Testis (tissue), 2 donors: ENCODE measurements around the gene PAX7.

Experiments used
- CTCF ChIP-seq, 3 experiments: fragments of 450-650 bp in 2 of 3; fragments of 200-600 bp in 1 of 3; sonication (generic) in 1 of 3; IDR thresholded peaks; one replicate each; pipeline ENCODE4 v1.5.1; 2016 to 2019; ENCODE audit warnings: antibody characterized with exemption in 3 of 3, mild to moderate bottlenecking in 2 of 3, moderate library complexity in 1 of 3
- POLR2A ChIP-seq: fragments of 450-650 bp; IDR thresholded peaks from one replicate; pipeline ENCODE4 v1.6.1; 2017; ENCODE audit warnings: antibody characterized with exemption, mild to moderate bottlenecking, moderate library complexity

DNA sequence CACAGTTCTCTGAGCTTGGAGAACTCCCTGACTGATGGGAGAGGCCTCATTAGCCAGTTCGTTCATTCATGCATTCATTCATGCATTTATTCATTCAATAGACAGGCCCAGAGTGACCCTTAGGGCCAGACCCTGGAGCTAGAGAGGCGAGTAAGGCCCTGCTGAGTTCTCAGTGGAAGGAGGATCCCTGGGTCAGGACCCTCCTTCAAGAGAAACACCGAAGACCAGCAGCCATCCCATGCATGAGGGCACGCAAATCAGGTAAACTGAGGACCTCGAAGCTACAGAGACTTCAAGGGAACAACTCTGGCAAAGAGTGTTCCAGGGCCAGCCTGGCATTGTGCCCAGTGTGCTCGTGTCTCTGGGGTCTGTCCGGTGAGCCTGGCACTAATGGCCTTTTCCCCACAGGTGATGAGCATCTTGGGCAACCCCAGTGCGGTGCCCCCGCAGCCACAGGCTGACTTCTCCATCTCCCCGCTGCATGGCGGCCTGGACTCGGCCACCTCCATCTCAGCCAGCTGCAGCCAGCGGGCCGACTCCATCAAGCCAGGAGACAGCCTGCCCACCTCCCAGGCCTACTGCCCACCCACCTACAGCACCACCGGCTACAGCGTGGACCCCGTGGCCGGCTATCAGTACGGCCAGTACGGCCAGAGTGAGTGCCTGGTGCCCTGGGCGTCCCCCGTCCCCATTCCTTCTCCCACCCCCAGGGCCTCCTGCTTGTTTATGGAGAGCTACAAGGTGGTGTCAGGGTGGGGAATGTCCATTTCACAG, 104.8 kb downstream of the PAX7 start:
- TF ChIP-seq CTCF (IDR thresholded peaks at IDR 0.05) (no peak), POLR2A (no peak)
